ENCODE measurements around the gene PBXIP1.
"Not testable (repeated sequence)": the region's sequence is repeated elsewhere in the genome, so short reads cannot be mapped to it uniquely, and the experiment has no call there.

PBXIP1 gene

DNA sequence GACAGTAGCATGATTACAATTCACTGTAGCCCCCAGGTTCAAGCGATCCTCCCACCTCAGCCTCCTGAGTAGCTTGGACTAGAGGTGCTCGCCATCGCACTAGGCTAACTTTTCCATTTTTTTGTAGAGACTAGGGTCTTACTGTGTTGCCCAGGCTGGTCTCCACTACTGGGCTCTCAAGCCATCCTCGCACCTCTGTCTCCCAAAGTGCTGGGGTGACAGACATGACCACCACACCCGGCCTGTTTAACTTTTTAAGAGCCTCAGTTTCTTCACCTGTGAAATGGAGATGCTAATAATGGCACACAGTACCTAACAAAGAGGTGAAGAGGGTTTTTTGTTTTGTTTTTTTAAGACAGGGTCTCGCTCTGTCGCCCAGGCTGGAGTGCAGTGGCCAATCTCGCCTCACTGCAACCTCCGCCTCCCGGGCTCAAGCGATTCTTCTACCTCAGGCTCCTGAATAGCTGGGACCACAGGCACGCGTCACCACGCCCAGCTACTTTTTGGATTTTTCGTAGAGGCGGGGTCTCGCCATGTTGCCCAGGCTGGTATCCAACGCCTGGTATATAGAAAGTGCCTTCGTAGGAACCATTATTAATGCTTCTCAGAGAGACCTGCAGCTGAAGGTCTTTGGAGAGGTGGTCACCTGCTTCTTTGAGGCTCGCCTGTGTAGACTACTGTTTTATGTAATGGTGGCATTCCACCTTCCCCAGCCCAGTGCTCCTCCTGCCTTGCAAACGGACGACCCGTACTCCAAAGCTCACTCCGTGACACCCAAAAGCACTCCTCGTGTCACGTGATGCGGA lies 19.9 kb downstream of the PBXIP1 start:
- DNase-seq: no peak

DNA sequence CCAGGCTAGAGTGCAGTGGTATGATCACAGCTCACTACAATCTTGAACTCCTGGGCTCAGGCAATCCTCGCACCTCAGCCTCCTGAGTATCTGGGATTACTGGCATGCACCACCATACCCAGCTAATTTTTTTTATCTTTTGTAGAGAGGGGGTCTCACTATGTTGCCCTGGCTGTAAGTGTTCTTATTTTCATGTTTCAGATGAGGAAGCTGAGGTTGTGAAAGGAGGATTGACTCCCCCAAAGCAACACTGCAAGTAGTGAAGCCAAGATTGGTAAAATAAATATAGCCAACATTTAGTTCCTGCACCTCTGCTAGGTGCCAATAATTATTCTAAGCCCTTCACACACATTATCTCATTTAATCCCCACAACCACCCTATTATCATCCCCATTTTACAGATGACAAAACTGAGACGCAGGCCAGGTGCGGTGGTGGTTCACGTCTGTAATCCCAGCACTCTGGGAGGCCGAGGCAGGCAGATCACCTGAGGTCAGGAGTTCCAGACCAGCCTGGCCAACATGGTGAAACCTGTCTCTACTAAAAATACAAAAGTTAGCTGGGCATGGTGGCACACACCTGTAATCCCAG lies 21.4 kb downstream of the PBXIP1 start:
- no peak for DNase-seq

DNA sequence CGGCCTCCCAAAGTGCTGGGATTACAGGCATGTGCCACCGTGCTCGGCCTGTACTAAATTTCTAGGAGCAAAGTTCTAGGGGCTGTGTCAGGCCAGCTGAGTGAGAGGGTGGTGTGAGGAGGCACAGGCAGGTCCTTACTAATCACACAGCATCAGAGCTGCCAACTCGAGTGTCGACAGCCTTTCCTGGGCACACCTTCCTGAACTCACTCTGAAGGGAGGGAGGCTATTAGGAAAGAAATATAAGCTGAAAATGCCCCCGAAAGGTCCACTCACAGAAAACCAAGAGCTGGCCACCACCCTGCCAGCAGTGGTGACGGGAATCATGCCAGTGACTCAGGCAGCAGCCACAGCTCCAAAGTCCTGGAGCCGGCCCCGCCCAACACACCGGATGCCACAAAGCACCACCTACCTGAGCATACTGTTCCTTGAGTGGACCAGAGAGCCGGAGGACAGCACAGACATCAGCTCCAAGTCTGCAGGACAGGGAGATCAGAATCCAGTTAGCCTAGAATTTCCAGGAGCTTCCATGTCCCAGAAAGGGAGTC lies 23.9 kb downstream of the PBXIP1 start:
- no peak for DNase-seq

GRCh38 chr1:154926201-154926600 lies 29.7 kb downstream of the PBXIP1 start:
- no peak for DNase-seq

GRCh38 chr1:154925335-154926170 lies 30.3 kb downstream of the PBXIP1 start:
- DNase-seq: peak; percentile 93 to 94

GRCh38 chr1:154923695-154924094 lies 32.2 kb downstream of the PBXIP1 start:
- no peak for DNase-seq

DNA sequence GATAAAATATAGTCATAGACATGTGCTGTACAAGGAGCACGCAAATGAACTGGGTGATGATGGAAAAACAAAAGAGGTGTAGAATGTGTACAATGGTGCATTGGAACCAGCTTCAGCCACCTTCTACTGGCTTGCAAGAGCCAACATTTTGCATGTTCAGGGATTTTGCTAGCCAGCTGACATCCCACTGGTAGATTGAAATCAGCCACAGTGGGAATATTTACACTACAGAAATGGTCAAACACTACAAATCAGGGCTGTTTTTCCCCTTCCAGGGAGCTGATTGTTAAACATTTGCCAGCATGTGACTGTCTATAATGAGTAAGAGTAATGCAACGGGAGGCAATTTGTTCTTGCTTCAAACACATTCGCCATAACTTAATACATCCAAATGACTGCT lies 42.6 kb downstream of the PBXIP1 start:
- no peak for DNase-seq

DNA sequence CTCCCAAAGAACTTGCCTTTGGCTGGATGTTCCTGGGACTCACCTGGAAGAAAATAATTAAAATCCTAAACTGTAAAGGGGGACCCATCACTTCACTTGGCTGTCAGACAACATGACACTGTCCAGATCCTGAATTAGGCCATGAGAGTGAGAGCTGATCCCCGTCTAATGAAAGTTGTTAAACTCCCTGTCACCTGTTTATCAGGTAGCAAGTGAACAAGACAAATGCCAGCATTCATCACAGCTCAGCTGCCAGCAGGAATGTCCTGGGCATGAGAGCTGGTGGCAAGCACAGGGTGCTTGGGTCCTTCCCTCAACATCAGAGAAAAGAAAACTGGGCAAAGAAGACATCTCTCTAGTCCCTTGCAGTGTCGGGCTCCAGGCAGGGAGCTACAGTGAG lies 43.1 kb downstream of the PBXIP1 start:
- DNase-seq: no peak

DNA sequence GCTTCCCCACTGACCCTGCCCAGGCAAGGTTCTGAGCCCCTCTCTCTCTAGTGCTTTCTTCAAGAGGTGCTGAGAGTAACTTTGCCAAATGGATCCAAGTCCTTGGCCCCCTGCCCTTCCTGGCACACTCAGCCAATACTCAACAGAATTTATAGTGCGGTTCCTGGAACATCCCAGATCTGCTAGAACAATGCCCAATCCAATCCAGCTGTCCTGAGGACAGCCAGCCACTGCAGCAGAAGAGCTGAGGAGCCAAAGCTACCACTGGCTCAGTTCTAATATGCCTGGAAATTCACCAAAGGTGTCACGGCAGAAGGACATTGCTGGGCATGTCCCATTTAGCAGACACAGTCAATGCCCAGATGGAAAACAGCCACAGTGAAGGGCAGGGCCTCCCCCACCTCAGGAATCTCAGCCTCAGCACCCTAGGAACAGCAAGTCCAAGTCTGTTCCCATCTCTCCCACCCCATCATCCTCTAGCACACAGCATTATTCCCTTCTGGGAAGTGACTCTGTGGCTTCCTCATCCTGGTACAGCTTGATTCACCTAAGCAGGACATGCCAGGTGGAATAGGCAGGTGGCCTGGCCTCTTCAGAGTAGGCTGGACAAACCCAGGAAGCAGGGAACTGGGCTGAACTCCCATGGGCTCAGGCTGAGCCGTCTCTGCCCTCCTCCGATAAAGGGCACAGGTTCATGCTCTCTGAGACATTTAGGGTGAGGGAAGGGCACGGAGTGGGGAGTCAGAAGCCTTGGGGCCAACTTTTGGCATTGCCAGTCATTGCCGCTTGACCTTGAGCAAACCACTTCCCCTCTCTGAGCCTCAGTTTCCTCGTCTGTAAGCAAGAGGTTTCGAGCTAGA lies 44.0 kb downstream of the PBXIP1 start:
- no peak for DNase-seq

DNA sequence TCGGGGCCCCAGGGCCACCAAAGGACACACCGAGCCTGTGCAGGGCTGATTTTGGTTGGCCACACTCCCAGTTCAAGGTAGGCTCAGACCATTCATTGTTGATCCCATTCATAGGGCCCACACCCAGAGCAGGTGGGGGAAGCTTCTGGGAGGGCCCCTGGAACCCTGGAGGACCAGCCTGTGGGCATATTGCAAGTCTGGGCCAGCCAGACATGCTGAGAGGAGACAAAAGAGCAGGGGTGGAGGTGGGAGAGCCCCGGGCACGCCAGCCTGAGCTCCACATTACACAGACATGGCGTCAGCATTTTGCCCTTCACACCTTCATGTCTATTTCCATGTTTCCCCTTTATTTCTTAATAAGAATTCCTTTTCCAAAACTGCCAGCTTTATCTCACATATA lies 45.0 kb downstream of the PBXIP1 start:
- no peak for DNase-seq

- no peak for DNase-seq
Measured at GRCh38 chr1:154908937-154909336, 47.0 kb downstream of the PBXIP1 start.

GRCh38 chr1:154908129-154908528 lies 47.8 kb downstream of the PBXIP1 start:
- not testable (repeated sequence) for DNase-seq

- DNase-seq: peak; percentile 41 to 68
Measured at GRCh38 chr1:154906621-154907081, 49.2 kb downstream of the PBXIP1 start.

GRCh38 chr1:154902938-154903566 lies 52.8 kb downstream of the PBXIP1 start:
- DNase-seq: no peak

- no peak for DNase-seq
Measured at GRCh38 chr1:154901591-154901990, 54.3 kb downstream of the PBXIP1 start.

DNA sequence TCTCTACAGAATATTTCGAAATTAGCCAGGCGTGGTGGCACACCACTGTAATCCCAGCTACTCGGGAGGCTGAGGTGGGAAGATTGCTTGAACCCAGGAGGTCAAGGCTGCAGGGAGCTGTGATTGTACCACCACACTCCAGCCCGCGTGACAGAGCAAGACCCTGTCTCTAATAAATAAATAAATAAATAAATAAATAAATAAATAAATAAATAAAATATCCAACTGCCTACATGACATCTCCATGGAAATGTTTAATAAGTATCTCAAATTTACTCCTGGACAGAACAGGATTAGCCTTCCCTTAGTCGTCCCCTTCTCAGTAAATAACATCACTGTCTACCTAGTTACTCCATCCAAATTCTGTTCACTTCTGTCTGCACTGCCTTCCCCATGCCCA lies 56.9 kb downstream of the PBXIP1 start:
- no peak for DNase-seq

DNA sequence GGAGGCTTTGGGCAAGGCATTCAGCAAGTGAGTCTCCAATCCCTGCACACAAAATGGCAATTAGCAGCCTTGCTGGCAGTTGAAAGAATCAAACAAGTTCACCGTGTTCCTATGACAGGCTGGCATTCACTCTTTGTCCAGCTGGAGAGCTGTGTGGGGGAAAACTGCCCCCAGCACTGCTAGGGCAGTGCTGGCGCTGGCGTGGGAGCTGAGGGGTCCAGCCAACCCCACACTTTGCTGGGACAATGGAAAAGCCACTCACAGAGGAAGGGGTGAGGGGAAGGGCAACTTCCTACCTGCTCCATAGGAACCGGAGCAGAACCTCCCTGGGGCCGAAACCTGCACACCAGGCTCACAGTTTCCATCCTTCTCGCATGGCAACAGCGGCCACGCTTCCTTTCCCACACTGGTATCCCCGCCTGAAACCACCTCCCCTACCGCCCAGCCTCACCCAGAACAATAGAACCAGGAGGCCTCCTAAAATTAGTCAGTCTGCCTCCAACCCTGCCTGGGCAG lies 59.1 kb downstream of the PBXIP1 start:
- DNase-seq: no peak

DNA sequence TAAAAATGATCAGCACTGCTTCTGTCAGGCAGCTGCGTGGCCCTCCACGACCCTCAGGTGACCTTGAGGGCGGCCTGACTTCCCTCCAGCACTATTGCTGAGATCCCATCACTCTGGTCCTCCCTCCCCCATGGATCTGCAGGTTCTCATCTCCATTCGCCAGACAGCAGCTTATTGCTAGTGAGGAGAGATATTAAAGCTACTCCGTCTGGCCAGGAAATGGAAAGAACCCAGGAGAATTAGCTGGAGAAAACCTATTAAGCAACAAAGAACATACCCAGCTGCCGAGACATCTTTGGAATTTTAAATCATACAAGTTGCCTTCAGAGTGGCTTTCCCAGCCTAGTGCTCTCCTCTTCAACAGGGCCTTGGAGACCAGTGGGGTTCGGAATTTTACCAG lies 60.1 kb downstream of the PBXIP1 start:
- DNase-seq: no peak

Measured in Kasumi-1 (cell line).